SU-DHL-6 (cell line): ENCODE data around the gene CACNG1.

Experiments used
- H2AFZ ChIP-seq: fragments of 200-600 bp; sonication (generic); 2 replicates; pipeline ENCODE4 v1.6.1; 2014; ENCODE audit warnings: low read depth, mild to moderate bottlenecking, moderate library complexity, mixed read lengths, antibody characterized with exemption, low read length; ENCODE audit not compliant: severe bottlenecking
- H3F3A ChIP-seq: fragments of 200-600 bp; shearing (Covaris generic); 2 replicates; pipeline ENCODE4 v1.6.0; 2016; ENCODE audit warnings: antibody characterized with exemption, mild to moderate bottlenecking; ENCODE audit not compliant: insufficient read depth
- H3K27ac ChIP-seq: fragments of 200-600 bp; sonication (generic); 2 replicates; pipeline ENCODE4 v1.5.1; 2016; ENCODE audit warnings: low read depth, mild to moderate bottlenecking, low read length, moderate library complexity, mixed read lengths
- H3K27me3 ChIP-seq: fragments of 200-600 bp; sonication (generic), shearing (Covaris generic); 2 replicates; pipeline ENCODE4 v1.6.0; 2014; ENCODE audit warnings: mild to moderate bottlenecking, low read length
- H3K36me3 ChIP-seq: fragments of 200-600 bp; sonication (generic); 2 replicates; pipeline ENCODE4 v1.6.1; 2014; ENCODE audit warnings: mild to moderate bottlenecking, low read length, mixed read lengths
- H3K4me2 ChIP-seq: fragments of 300-600, 200-600 bp; shearing (Covaris generic), sonication (generic); 2 replicates; pipeline ENCODE4 v1.6.0; 2014; ENCODE audit warnings: low read length, low read depth, mild to moderate bottlenecking; ENCODE audit not compliant: poor library complexity, severe bottlenecking
- H3K4me3 ChIP-seq: fragments of 200-600 bp; sonication (generic); 2 replicates; pipeline ENCODE4 v1.5.1; 2014; ENCODE audit warnings: antibody characterized with exemption, low read length, mild to moderate bottlenecking, mixed read lengths; ENCODE audit not compliant: insufficient read depth, poor library complexity, severe bottlenecking
- H3K79me2 ChIP-seq: fragments of 200-600 bp; sonication (generic); 2 replicates; pipeline ENCODE4 v1.6.1; 2014; ENCODE audit warnings: mild to moderate bottlenecking, low read length, moderate library complexity; ENCODE audit not compliant: insufficient read depth
- H3K9ac ChIP-seq: fragments of 200-600 bp; sonication (generic); 2 replicates; pipeline ENCODE4 v1.7.0; 2014; ENCODE audit warnings: mild to moderate bottlenecking, low read length
- H3K9me2 ChIP-seq: fragments of 200-600 bp; sonication (generic); replicated peaks from 2 replicates; pipeline ENCODE4 v1.6.1; 2014; ENCODE audit warnings: low read length; ENCODE audit not compliant: insufficient read depth
- H3K9me3 ChIP-seq: fragments of 200-600 bp; sonication (generic); 2 replicates; pipeline ENCODE4 v1.6.1; 2014; ENCODE audit warnings: low read length, mixed read lengths; ENCODE audit not compliant: insufficient read depth
- H4K20me1 ChIP-seq: fragments of 200-600 bp; sonication (generic); 2 replicates; pipeline ENCODE4 v1.6.1; 2014; ENCODE audit warnings: low read depth, mild to moderate bottlenecking, antibody characterized with exemption, low read length, moderate library complexity, mixed read lengths
- CTCF ChIP-seq: fragments of 200-600 bp; sonication (generic); IDR thresholded peaks from one replicate; pipeline ENCODE4 v1.5.1; 2017; ENCODE audit warnings: antibody characterized with exemption, mild to moderate bottlenecking, low read length, moderate library complexity; ENCODE audit not compliant: insufficient read depth, poor library complexity, severe bottlenecking
- EZH2phosphoT487 ChIP-seq: fragments of 200-600 bp; sonication (generic), shearing (Covaris generic); conservative IDR thresholded peaks from 2 replicates; pipeline ENCODE4 v1.6.1; 2018; ENCODE audit warnings: mild to moderate bottlenecking, antibody characterized with exemption, low read length, moderate library complexity, mixed read lengths

Gene CACNG1

GRCh38 chr17:67082107-67082506, 37.8 kb downstream of the CACNG1 start:
- H4K20me1 ChIP-seq = no peaks in the 10 kb centered on the region; the same call in 1 of the 2 replicates
- no peaks in the 10 kb centered on the region for H3K9me2 ChIP-seq
- no peak overlapping the region for H3K9ac ChIP-seq
- H3K27ac ChIP-seq = no peak overlapping the region
- H3K4me3 ChIP-seq = no peak overlapping the region
- H3F3A ChIP-seq = no peaks in the 10 kb centered on the region
- H3K36me3 ChIP-seq = peaks cover 14% of the 10 kb centered on the region
- H3K9me3 ChIP-seq = no peaks in the 10 kb centered on the region
- no peaks in the 10 kb centered on the region for H3K79me2 ChIP-seq
- no peaks in the 10 kb centered on the region for H3K27me3 ChIP-seq
- TF ChIP-seq EZH2phosphoT487 (no peak), CTCF (no peak)
- H3K4me2 ChIP-seq = no peak overlapping the region
- no peak overlapping the region for H2AFZ ChIP-seq

GRCh38 chr17:67085406-67085805, 41.1 kb downstream of the CACNG1 start:
- Histone ChIP-seq H4K20me1 (no peaks in the 10 kb centered on the region; the same call in 1 of the 2 replicates), H3K4me3 (no peak overlapping the region), H3K4me2 (no peak overlapping the region), H3K27me3 (no peaks in the 10 kb centered on the region), H3K36me3 (peaks cover 10% of the 10 kb centered on the region), H3K79me2 (peaks cover 4% of the 10 kb centered on the region; the same call in 1 of the 2 replicates), H3K27ac (no peak overlapping the region), H3K9me3 (no peaks in the 10 kb centered on the region), H2AFZ (no peak overlapping the region), H3K9me2 (no peaks in the 10 kb centered on the region), H3K9ac (no peak overlapping the region), H3F3A (no peaks in the 10 kb centered on the region)
- no peak for TF ChIP-seq CTCF
- TF ChIP-seq EZH2phosphoT487 = no peak

DNA sequence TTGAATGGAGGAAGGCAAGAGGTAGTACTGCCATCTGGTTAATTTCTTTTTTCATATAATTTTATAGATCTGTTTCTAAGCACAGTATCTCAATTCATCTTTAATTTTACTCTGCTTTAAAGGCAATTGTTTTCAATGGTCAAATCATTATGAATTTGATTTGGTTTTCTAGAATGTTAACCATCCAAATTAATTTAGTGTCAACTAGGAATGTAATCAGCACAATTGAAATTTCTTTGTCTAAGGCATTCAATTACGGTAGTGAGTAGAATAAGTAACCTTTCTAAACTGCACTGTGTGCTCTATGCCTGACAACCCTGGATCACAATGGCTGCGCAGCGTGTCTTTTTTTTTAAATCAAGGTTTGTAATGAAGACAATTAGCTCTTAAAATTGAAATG, 44.3 kb downstream of the CACNG1 start:
- Histone ChIP-seq H3K79me2 (peaks cover 4% of the 10 kb centered on the region; the same call in 1 of the 2 replicates), H3K4me2 (no peak overlapping the region), H3K36me3 (peaks cover 10% of the 10 kb centered on the region), H3K27ac (no peak overlapping the region), H3K9me3 (no peaks in the 10 kb centered on the region), H3K9ac (no peak overlapping the region), H3K27me3 (no peaks in the 10 kb centered on the region), H3K9me2 (no peaks in the 10 kb centered on the region), H3F3A (no peaks in the 10 kb centered on the region), H4K20me1 (no peaks in the 10 kb centered on the region), H2AFZ (no peak overlapping the region), H3K4me3 (no peak overlapping the region)
- TF ChIP-seq EZH2phosphoT487 (no peak), CTCF (no peak)
